GM19467 (cell line): Measurements from ENCODE around the gene GRAMD1B.
"Not testable (repeated sequence)": the region's sequence is repeated elsewhere in the genome, so short reads cannot be mapped to it uniquely, and the experiment has no call there.

Experiments used
- ATAC-seq: cut with Tn5 transposase; IDR thresholded peaks from one replicate; pipeline ENCODE4 v1.9.1; 2021; ENCODE audit warnings: mild to moderate bottlenecking, moderate library complexity; ENCODE audit not compliant: unreplicated experiment

GRAMD1B gene

GRCh38 chr11:123624974-123625373, 194.9 kb downstream of the GRAMD1B start:
- no peak for ATAC-seq

- no peak for ATAC-seq
Measured at GRCh38 chr11:123628936-123629683, 199.0 kb downstream of the GRAMD1B start.

- ATAC-seq: no peak
Measured at GRCh38 chr11:123630126-123630608, 200.1 kb downstream of the GRAMD1B start.

- no peak for ATAC-seq
Measured at GRCh38 chr11:123640029-123640428, 210.0 kb downstream of the GRAMD1B start.

GRCh38 chr11:123640677-123641494, 210.8 kb downstream of the GRAMD1B start:
- ATAC-seq: no peak

- ATAC-seq: no peak
Measured at GRCh38 chr11:123641495-123641840, 211.4 kb downstream of the GRAMD1B start.

- ATAC-seq: no peak
Measured at GRCh38 chr11:123642435-123642834, 212.4 kb downstream of the GRAMD1B start.

GRCh38 chr11:123645286-123645975, 215.4 kb downstream of the GRAMD1B start:
- no peak for ATAC-seq

- ATAC-seq: no peak
Measured at GRCh38 chr11:123650901-123651300, 220.8 kb downstream of the GRAMD1B start.

GRCh38 chr11:123652599-123652998, 222.5 kb downstream of the GRAMD1B start:
- ATAC-seq: no peak

- ATAC-seq: no peak
Measured at GRCh38 chr11:123653483-123653826, 223.4 kb downstream of the GRAMD1B start.

- ATAC-seq: no peak
Measured at GRCh38 chr11:123653827-123654565, 223.9 kb downstream of the GRAMD1B start.

GRCh38 chr11:123654566-123655081, 224.6 kb downstream of the GRAMD1B start, which contains the start of gene SCN3B:
Gene SCN3B, minus strand, starts transcription at chr11:123654624. Its CDS starts 823 bp downstream, at chr11:123653801.
- no peak for ATAC-seq

GRCh38 chr11:123659311-123659710, 229.2 kb downstream of the GRAMD1B start:
- ATAC-seq: no peak

GRCh38 chr11:123659965-123660364, 229.9 kb downstream of the GRAMD1B start:
- not testable (repeated sequence) for ATAC-seq

GRCh38 chr11:123665306-123665705, 235.2 kb downstream of the GRAMD1B start:
- ATAC-seq: no peak

- ATAC-seq: no peak
Measured at GRCh38 chr11:123670081-123670480, 240.0 kb downstream of the GRAMD1B start.

- no peak for ATAC-seq
Measured at GRCh38 chr11:123671534-123671933, 241.5 kb downstream of the GRAMD1B start.

- no peak for ATAC-seq
Measured at GRCh38 chr11:123672568-123672967, 242.5 kb downstream of the GRAMD1B start.

- ATAC-seq: no peak
Measured at GRCh38 chr11:123674297-123674696, 244.2 kb downstream of the GRAMD1B start.
